ENCODE measurements around the gene CHI3L1. TPM values are rescaled to one million over a fixed set of nuclear protein-coding genes. Genes with fewer than 3 reads are reported as not detected.

The CHI3L1 gene
- total RNA-seq, 1 donor from 2014 or later, result not detected

GRCh38 chr1:203161703-203162102 lies 24.8 kb downstream of the CHI3L1 start:
- H3K36me3 Mint-ChIP-seq, result no peaks in the 10 kb centered on the region
- no peak for TF ChIP-seq CTCF (conservative IDR thresholded peaks at IDR 0.05)
- H3K27ac Mint-ChIP-seq, result no peak overlapping the region
- H3K4me1 Mint-ChIP-seq (ENCODE audit: unreplicated experiment), result peaks cover 5% of the 10 kb centered on the region
- no peak overlapping the region for H3K4me3 Mint-ChIP-seq
- peaks cover 21% of the 10 kb centered on the region for H3K27me3 Mint-ChIP-seq
- no peak for DNase-seq (ENCODE audit: extremely low spot score, unreplicated experiment)
- H3K9me3 Mint-ChIP-seq, result no peaks in the 10 kb centered on the region

GRCh38 chr1:203161175-203161574 lies 25.3 kb downstream of the CHI3L1 start:
- Mint-ChIP-seq H3K27me3 (peaks cover 21% of the 10 kb centered on the region), H3K36me3 (no peaks in the 10 kb centered on the region), H3K4me3 (no peak overlapping the region), H3K27ac (peak overlapping the region; percentile 5), H3K9me3 (no peaks in the 10 kb centered on the region), H3K4me1 (ENCODE audit: unreplicated experiment) (peaks cover 7% of the 10 kb centered on the region)
- no peak for DNase-seq (ENCODE audit: extremely low spot score, unreplicated experiment)
- TF ChIP-seq CTCF (conservative IDR thresholded peaks at IDR 0.05), result no peak

- Mint-ChIP-seq H3K27ac (no peak overlapping the region), H3K4me1 (ENCODE audit: unreplicated experiment) (peaks cover 16% of the 10 kb centered on the region), H3K9me3 (no peaks in the 10 kb centered on the region), H3K36me3 (no peaks in the 10 kb centered on the region), H3K27me3 (peaks cover 21% of the 10 kb centered on the region), H3K4me3 (no peak overlapping the region)
- no peak for TF ChIP-seq CTCF (conservative IDR thresholded peaks at IDR 0.05)
- DNase-seq (ENCODE audit: extremely low spot score, unreplicated experiment), result no peak
Observed at GRCh38 chr1:203159844-203160243, 26.7 kb downstream of the CHI3L1 start.

- H3K27ac Mint-ChIP-seq, result no peak overlapping the region
- no peak for TF ChIP-seq CTCF (conservative IDR thresholded peaks at IDR 0.05)
- H3K27me3 Mint-ChIP-seq, result peaks cover 18% of the 10 kb centered on the region
- no peak overlapping the region for H3K4me3 Mint-ChIP-seq
- no peak for DNase-seq (ENCODE audit: extremely low spot score, unreplicated experiment)
- no peaks in the 10 kb centered on the region for H3K9me3 Mint-ChIP-seq
- no peaks in the 10 kb centered on the region for H3K36me3 Mint-ChIP-seq
- H3K4me1 Mint-ChIP-seq (ENCODE audit: unreplicated experiment), result peaks cover 19% of the 10 kb centered on the region
Observed at GRCh38 chr1:203158960-203159665, 27.4 kb downstream of the CHI3L1 start.

- no peak for DNase-seq (ENCODE audit: extremely low spot score, unreplicated experiment)
- no peak overlapping the region for H3K4me3 Mint-ChIP-seq
- peaks cover 16% of the 10 kb centered on the region for H3K27me3 Mint-ChIP-seq
- H3K36me3 Mint-ChIP-seq, result no peaks in the 10 kb centered on the region
- peaks cover 24% of the 10 kb centered on the region for H3K4me1 Mint-ChIP-seq (ENCODE audit: unreplicated experiment)
- no peak overlapping the region for H3K27ac Mint-ChIP-seq
- H3K9me3 Mint-ChIP-seq, result no peaks in the 10 kb centered on the region
- no peak for TF ChIP-seq CTCF (conservative IDR thresholded peaks at IDR 0.05)
Observed at GRCh38 chr1:203158423-203158822, 28.1 kb downstream of the CHI3L1 start.

Measured in type B pancreatic cell (in vitro differentiated cells).